ENCODE measurements around the gene PAQR7.

Gene PAQR7

DNA sequence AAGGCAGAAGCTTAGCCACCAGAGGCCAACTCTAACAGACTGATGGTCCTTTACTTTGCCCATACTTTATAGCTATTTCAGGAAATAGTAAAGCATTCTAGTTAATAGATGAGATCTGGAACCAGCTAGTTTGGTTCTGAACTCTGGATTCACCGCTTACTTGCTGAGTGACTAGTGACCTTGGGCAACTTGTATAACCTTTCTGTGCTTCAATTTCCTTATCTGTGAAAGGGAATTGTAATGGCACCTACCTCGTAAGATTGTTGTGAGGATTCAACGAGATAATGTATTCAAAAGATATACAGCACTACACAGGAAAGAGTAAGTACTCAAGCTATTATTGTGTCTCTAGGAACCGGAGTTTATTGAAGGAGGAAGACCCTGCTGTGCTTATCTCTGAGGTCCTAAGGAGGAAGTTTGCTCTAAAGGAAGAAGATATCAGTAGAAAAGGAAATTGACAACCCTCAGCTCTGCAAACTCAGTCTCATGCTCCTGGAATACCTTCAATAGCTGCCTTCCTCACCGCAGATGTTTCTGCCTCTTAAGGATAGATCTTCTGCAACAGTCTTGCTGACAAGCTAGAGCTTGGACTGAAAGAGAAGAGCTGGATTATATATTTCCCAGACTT is 43.8 kb downstream of the PAQR7 start:
- DNase-seq (ENCODE audit: low read depth, low spot score) = no peak
- in situ Hi-C loops (cut with HindIII; ENCODE audit: low sequenced_read_pairs) = no loop called here
- TF ChIP-seq, protein P1, sequence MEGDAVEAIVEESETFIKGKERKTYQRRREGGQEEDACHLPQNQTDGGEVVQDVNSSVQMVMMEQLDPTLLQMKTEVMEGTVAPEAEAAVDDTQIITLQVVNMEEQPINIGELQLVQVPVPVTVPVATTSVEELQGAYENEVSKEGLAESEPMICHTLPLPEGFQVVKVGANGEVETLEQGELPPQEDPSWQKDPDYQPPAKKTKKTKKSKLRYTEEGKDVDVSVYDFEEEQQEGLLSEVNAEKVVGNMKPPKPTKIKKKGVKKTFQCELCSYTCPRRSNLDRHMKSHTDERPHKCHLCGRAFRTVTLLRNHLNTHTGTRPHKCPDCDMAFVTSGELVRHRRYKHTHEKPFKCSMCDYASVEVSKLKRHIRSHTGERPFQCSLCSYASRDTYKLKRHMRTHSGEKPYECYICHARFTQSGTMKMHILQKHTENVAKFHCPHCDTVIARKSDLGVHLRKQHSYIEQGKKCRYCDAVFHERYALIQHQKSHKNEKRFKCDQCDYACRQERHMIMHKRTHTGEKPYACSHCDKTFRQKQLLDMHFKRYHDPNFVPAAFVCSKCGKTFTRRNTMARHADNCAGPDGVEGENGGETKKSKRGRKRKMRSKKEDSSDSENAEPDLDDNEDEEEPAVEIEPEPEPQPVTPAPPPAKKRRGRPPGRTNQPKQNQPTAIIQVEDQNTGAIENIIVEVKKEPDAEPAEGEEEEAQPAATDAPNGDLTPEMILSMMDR (IDR thresholded peaks at IDR 0.05; ENCODE audit: low read depth, low read length) = no peak
- no peak overlapping the region for H3K4me3 ChIP-seq (ENCODE audit: low read depth, low read length)

DNA sequence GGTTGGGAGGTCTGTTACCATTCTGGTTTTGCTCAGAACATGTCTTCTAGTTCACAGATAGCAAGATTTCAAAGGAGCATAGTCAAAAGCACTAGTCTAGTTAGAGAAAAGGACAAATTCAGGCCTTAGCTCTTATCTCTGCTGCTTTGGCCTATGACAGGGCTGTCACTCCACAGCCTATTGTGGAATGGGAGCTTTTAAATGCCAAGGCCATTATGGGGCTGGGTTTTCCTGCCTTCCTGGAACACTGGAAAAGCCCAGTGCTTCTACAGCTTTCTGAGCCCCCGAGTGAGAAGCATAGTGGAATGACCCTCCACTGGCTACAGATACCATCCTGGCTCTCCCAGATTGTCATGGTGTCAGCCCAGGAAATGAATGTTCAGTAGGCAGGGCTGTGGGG is 46.5 kb downstream of the PAQR7 start:
- TF ChIP-seq, protein P1 (IDR thresholded peaks at IDR 0.05; ENCODE audit: low read depth, low read length) = no peak
- no peak for DNase-seq (ENCODE audit: low read depth, low spot score)
- in situ Hi-C loops (cut with HindIII; ENCODE audit: low sequenced_read_pairs) = no loop called here
- no peak overlapping the region for H3K4me3 ChIP-seq (ENCODE audit: low read depth, low read length)

DNA sequence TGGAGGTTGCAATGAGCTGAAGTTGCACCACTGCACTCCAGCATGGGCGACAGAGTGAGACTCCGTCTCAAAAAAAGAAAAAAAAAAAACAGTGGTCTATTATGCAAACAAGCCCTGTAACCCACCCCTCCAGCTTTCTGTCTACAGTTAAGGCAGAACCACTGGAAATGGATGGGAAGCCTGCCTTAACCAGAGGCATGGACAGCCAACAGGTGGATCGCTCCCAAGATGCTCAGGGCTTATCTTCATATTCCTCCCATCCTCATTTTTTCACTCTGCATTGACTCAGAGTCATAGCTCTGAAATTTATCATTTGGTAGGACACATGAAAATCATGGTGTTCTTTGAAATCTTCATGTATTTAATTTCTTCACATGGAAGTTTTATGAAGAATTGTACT is 47.0 kb downstream of the PAQR7 start:
- TF ChIP-seq, protein P1 (IDR thresholded peaks at IDR 0.05; ENCODE audit: low read depth, low read length) = no peak
- no peak for DNase-seq (ENCODE audit: low read depth, low spot score)
- no peak overlapping the region for H3K4me3 ChIP-seq (ENCODE audit: low read depth, low read length)
- in situ Hi-C loops (cut with HindIII; ENCODE audit: low sequenced_read_pairs) = no loop called here

DNA sequence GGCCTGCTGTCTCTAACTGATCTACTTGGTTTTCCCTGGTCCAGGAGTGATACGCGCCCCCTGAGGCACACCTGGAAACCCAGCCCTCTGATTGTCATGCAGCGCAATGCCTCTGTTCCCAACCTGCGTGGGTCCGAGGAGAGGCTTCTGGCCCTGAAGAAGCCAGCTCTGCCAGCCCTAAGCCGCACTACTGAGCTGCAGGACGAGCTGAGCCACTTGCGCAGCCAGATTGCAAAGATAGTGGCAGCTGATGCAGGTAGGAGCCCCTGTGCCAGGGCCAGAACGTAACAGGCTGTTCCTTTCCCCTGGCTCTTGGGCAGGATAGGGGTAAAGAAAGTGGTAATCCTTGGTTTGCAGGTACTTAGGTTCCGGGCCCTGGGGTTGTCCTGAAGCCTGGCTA is 48.9 kb downstream of the PAQR7 start:
- DNase-seq (ENCODE audit: low read depth, low spot score) = no peak
- TF ChIP-seq, protein P1 (IDR thresholded peaks at IDR 0.05; ENCODE audit: low read depth, low read length) = no peak
- no peak overlapping the region for H3K4me3 ChIP-seq (ENCODE audit: low read depth, low read length)
- in situ Hi-C loops (cut with HindIII; ENCODE audit: low sequenced_read_pairs) = no loop called here

DNA sequence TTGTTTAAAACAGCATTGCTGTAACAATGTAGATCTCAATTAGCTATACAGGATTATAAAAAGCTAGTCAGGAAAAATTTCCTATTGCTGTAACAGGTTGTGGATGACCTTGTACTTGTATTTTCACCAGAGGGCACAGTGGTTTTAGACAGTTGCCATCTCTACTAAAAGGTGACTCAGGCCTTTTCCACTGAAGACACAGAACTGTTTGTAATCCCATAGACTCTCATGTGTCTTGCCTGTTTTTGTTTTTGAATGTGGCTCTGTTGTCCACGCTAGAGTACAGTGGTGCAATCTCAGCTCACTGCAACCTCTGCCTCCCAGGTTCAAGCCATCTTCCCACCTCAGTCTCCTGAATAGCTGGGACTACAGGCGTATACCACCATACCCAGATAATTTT is 49.9 kb downstream of the PAQR7 start:
- no peak overlapping the region for H3K4me3 ChIP-seq (ENCODE audit: low read depth, low read length)
- TF ChIP-seq, protein P1 (IDR thresholded peaks at IDR 0.05; ENCODE audit: low read depth, low read length) = no peak
- no peak for DNase-seq (ENCODE audit: low read depth, low spot score)
- in situ Hi-C loops (cut with HindIII; ENCODE audit: low sequenced_read_pairs) = no loop called here

DNA sequence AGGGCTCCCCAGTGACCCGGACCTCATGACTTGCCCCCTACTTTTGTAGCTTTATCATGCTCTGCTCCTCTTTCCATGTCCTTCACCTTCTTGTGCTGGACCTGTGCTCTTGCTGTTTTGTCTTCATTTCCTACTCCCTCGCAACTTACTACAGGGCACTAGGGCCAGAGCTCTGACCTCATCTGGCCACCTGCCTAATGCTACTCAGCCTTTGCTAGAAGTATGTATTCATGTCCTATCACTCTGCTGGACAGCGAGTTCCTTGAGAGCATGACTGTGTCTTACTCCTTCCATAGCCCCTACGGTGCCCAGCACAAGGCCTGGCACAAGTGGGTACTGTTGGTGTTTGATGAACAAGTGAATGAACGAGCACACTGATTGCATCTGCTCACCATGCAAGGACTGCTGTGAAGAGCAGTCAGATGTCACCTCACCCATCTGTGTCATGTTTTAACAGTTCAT is 53.8 kb downstream of the PAQR7 start:
- TF ChIP-seq, protein P1 (IDR thresholded peaks at IDR 0.05; ENCODE audit: low read depth, low read length) = no peak
- no peak overlapping the region for H3K4me3 ChIP-seq (ENCODE audit: low read depth, low read length)
- in situ Hi-C loops (cut with HindIII; ENCODE audit: low sequenced_read_pairs) = no loop called here
- DNase-seq (ENCODE audit: low read depth, low spot score) = no peak

All from astrocyte of the spinal cord (primary cell).